CD4-positive, alpha-beta T cell treated with Interleukin-15 for 1 hour (primary cell): ENCODE measurements around the gene SLC23A2.

ENCODE experiments used
- DNase-seq: peaks from one replicate; pipeline ENCODE4 v3.0.0-alpha.2; 2020

Gene SLC23A2

DNA sequence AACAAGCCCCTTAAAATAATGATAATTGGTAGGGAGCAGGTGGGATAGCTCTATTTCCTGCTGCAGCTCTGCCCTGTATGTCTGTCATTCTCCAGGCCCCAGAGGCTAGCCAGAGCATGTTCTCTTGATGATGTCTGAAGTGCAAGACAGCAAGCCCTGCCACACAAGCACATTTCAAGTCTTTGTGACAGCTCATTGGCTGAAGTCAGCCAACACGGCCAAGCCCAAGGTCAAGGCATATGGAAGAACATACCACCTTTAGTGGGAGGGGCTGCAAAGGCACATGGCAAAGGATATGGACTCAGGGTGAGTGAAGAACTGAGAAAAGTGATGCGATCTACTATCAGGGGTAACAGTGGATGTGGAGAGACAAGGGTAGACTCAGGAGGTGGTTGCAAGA is 163.6 kb downstream of the SLC23A2 start:
- DNase-seq: no peak

DNA sequence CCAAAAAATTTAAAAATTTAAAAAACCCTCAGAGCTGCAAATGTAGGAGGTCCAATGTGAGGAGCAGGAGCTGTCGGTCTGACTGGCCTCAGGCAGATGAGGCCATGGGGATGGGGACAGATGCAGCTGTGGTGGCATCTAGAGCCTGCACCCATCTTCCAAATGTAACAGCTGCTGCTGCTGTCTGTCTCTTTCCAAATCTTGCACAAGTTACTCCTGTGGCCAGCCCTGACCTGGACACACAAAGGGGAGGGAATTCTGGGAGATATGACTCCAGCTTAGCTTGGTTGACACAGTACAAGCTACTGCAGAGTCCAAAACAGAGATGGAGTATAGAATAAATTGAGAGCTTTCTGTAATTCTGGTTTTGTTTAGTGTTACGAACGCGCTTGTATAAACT is 164.4 kb downstream of the SLC23A2 start:
- DNase-seq: no peak

DNA sequence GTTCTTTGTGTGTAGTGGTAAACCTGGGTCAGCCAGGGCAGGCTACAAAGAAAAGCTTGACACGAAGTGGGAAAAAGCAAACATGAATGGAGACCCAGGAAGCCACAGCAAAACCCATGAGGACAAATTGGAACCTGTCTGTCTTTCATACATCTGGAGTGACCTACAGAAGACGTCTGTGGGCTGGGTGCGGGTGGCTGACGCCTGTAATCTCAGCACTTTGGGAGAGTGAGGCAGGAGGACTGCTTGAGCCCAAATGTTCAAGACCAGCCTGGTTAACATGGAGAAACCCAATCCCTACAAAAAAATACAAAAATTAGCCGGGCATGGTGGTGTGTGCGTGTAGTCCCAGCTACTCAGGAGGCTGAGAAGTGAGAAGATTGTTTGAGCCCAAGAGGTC is 164.8 kb downstream of the SLC23A2 start:
- DNase-seq: no peak

DNA sequence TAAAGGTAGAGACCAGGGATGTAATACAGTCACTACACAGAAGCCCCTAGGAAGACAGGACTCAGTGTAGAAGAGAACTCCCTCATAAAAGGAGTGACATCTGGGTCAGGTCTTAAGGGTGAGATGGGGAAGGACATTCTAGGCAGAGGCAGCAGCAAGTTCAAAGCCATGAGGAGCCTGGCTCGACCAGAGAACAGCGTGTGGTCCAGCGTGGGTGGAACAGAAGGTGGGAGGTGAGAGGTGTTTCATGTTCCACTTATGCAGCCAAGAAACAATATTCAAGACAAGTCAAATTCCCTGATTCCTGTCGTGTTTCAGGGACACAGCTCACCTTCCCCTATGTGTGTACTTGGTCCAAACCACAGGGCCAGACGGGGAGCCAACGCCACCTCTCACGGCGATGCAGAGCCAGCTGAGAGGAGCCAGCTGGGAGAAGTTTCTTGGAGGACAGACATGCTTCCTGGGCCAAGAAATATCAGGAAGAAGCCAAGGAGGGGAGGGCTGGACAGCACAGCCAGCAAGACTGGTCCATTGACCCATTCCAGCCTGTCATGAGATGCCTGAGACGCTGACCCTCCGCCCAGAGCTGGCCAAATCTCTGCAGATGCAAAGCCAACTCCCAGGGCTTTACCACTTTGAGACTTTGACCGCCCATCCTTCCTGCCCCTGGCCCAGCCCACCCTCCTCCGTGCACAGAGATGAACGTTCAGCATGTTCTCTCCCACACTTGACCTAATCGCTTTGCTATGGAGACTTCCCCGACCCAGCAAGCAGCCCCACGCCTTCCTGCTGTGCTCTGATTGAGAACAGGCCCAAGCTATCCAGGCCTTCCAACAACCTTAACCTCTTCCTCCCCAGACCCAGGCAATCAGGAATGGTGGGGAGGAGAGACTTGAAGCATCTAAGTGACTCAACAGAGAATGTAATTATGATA is 165.8 kb downstream of the SLC23A2 start:
- DNase-seq: no peak

DNA sequence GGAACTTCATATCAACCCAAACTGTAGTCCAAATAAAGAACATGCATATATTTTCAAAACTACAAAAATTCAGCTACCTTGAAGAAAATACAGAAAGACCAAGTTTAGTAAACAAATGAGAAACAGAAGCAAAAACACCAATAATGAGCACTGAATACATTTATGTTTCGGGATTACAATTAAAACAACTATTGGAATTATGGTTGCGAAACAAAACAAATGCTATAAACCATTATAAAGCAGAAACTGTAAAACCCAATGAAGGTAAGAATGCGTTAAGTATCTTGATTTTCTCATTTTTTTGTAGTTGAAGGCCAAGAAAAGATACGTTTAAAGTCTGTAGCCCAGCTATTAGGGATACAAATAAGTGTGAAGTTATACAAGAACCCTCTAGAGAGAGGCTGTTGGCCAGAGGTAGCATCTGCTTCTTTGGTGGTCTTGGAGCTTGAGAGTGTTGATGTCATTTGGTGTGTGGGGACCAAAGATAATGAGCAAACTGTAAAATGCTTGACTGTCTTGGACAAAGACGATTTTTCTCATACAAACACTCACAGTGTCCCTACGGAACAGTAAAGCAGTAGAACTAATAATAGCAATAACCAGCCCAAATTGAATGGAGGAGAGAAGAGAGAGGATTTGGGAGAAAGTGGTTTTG is 168.1 kb downstream of the SLC23A2 start:
- DNase-seq: no peak

DNA sequence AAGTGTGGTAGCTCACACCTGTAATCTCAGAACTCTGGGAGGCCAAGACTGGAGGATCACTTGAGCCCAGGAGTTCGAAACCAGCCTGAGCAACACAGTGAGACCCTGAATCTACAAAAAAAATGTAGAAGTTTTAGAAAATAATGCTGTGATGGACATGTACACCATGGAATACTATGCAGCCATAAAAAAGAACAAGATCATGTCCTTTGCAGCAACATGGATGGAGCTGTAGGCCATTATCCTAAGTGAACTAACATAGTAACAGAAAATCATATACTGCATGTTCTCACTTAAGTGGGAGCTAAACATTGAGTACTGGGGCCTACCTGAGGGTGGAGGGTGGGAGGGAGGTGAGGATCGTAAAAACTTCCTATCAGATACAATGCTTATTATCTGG is 168.8 kb downstream of the SLC23A2 start:
- DNase-seq: no peak

DNA sequence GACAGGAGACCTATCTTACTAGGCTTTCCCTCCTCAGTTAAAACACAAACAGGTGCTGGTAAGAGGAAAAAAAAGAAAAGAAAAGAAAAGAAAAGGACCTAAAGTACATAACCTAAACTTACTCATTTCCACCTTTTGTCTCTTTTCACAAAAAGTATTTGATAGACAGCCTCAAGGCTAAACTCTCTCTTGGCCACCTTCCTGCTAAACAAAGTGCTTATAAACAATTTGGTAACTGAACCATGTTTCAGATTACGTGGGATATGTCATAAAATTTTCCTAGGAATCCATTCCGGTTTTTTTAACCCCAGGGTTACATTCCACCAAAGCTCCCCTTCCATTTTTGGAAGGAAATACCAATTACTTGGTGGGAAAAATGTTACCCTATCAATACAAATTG is 170.6 kb downstream of the SLC23A2 start:
- DNase-seq: no peak

DNA sequence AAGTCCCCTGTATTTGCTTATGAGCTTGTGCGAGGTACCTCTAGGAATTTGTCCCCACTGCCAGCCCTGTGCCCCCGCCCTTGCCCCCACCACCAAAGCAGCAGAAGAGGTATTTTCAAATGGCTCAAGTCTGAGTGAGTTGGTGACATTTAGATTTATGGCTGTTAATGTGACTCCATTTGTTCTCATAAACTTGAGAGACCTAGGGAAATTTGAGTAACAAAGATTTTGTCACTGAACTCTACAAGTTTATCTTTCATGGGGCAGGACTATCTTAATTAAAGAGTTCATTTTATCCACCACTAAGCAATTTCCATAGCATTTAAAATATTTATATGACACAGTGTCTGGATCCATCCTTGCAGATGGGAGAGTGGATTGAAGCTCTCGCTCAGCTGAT is 171.1 kb downstream of the SLC23A2 start:
- no peak for DNase-seq

DNA sequence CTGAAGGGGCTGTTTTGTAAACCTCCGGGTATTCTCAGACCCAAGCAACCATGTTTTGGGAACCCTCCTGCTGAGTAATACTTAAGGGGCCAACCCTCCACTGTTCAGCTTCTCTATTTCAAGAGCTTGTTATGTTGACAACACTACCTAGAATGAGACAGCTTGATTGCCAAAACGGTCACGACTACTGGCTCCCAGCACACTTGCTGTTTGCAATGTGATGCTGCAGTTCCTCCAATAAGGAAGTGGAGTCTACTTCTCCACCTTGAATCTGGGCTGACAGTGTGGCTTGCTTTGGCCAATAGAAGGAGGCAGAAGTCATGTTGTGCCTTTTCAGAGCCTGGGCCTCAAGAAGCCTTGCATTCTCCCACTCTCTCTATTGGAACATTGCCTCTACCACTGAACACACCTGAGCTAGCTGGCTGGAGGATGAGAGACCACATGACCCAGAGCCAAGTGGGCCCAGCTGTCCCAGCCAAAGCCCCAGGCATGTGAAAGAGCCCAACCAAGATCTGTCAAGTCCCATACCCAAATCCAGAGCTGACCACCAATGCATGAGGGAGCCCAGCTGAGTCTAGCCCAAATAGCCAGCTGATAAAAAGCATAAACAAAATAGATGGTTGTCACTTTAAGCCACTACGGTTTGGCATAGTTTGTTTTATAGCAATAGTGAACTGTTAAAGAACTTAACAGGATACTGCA is 171.6 kb downstream of the SLC23A2 start:
- peak; percentile 79 for DNase-seq

DNA sequence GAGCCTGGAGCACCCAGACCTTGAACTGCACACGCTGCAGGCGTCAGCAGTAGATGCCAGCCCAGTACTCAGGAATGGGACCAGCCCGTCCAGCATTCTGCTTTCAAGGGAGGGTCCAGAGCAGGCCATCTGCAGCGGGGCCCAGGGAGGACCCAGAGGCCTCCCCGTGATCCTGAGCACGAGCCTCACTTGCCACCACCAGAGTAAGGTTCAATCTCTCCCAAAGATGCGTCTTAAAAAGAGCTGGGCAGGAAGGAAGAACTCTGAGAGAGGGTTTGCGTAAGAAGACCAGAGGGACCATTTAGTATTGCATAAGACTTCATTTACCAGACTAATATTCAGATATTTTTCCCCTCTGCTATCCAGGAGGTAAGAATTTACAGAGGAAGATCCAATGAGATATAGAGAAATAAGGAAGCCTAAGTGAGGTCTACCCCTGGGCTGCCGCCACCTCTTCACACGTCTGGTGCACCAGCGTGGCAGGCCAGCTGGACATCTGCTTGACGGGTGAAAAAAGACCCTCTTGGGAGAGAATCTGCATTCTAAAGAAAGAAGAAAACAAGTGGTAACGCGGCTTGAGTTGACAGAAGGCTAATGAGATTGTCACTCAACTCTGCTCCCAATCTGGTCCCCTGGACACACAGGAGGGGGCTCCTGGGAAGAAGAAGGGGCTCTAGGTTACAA is 172.3 kb downstream of the SLC23A2 start:
- no peak for DNase-seq

DNA sequence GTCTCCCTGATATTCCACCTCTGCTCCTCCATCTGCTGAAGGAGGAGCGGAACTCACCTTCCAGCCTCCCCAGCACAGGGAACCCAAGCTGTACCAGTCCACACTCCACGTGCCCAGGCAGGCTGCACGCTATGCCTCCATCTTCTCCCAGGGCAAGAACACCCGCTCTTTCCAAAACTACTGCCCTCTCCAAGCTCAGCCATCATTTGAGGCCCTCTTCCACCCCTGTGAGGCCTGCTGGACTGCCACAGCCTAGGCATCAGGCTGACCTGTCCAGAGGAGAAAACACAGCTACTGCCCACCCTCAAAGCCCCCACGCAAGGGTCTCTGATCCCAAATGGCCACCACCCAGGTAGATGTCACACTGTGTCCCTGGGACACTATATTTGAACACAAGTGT is 179.7 kb downstream of the SLC23A2 start:
- DNase-seq: no peak

DNA sequence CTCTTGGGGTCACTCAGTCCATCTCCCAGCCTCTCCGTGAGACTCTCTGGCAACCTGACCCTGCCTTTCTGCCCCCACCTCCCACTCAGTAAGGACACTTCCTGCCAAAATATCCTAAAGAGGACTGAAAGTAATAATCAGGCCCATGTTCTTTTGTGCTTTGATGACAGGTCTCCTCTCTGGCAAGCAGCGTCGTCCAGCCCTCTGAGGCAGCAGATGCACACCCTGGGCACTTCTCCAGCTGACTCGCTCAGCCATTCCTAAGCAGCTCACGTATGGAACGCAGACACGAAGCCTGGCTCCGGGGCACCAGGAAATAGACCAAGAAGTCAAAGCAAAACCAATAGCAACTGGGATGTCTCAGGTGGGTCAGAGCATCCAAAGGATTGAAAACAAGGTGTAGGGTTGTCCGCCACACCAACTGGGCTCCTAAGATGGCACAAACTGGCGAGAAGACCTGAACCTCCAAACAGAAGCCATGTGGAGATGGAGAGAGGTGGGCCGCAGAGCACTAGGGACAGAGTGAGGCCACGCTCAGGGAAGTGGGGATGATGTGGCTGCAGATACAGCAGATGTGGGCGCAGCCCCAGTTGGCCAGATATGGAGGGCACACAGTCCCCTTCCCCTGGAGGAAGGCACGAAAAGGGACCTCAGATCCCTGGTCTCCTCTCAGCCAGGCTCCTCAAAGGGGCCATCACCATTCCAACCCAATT is 180.3 kb downstream of the SLC23A2 start:
- DNase-seq: no peak

DNA sequence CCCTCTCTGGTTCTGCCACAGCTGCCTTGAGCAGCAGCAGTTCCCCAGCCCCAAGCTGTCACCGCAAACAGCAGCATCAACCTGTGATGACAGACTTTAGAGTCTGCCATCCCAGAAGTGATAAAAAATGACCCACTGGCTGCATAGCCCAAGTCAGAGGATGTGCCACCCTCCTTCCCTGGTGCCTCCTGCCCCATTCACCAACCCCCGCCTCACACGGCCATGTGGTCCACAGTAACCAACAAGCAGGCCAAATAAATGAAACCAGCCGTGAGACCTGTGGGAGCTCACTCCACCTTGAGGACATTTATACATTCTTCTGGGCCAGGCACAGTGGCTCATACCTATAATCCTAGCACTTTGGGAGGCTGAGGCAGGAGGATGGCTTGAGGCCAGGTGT is 181.4 kb downstream of the SLC23A2 start:
- no peak for DNase-seq

DNA sequence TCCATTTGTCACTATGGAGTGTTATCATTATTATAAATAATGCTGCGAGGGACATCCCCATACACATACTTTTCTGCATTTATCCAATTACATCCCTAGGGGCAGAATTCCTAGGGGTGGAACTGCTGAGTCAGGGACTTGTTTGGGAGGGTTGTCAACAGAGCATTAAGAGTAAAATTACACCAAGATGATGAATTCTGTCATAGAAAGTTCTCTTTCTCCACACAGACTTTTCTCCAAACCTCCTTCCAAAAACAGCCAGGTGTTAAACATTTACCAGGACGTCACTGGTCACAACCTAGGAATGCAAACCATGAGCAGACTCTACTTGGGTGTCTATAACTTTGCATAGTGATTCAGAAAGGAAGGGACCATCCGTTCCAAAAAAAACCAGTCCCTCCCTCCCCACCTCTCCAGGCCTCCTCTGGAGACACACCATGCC is 184.1 kb downstream of the SLC23A2 start:
- DNase-seq: no peak

DNA sequence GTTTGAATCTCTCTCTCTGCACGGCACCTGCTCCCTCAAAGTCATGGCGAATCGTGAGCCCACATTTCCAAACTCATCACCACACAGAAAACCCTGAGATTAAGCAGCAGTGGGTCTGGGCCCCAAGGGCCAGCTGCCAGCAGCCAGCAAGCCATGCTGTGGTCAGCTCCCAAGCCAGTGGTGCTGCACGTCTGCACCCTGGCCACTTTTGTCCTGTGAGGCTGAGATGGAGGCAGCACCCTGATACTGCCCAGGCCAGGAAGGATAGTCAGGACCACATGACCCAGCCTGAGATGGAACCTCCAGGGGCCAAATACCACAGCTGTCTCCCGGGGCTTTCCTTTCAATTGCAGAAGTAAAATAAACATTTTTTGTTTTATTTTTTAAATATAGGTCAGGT is 185.7 kb downstream of the SLC23A2 start:
- peak; percentile 43 for DNase-seq

DNA sequence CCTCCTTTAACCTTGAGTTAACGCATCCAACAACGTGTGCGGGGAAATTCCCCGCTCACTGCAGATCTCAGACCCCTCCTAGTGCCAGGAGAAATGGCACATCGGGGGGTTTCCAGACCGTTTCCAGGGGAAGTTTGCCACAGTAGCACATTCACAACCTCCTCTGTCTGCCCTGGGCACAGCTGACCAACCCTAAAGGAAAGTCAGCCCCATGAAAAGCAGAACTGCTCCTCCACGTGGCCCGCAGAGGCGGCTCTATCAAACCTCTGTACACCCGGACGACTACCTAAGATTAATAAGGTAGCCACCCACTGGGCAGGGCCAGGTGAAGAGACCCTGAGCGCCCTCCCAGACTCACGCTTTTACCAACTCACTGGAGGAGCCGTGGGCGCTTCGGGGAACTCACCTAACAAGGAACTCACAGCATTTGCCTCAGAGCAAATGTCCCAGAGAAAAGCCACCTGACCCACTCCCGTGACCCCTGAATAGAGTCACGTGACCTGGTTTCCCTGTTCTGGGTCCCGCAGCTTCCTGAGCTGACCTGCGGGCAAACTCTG is 186.5 kb downstream of the SLC23A2 start:
- DNase-seq: peak; percentile 94

DNA sequence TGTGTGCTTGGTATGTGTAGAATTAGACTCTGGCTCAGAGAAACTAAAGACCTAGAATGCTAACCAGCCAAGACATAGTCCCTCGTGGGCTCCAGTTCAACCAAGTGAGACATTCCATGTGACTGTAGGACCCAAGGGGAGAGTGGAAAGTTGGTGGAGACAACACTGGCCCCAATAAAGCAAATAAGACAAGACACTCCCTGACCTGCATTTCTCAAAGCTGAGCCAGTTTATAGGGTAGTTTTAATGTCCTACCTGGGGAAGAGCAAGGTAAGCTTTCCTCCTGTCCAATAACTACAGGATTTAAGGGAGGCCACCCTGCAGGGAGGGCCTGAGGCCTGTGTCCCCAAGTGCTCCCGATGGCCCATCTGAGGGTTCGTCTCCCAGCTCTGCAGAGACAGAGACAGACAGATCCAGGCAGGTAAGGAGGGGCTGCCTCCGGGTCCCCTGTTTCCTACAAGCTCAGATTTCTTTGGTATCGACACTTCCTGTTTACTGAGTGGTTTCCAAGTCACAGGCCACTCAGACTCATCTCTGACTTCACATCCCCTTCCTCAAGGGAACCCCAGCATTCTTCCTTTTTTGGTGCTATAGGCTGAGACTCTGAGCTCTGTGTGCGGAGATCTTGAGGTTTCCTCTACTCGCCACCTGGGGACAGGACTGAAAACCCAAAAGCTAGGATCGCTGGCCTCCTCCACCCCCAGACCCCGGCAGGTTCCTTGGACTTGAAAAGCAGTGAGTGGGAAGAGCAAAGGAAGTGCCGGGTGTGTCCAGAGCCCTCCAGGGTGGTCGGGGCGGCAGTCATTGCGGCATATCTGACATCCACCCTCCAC is 187.2 kb downstream of the SLC23A2 start:
- DNase-seq: peak; percentile 88

DNA sequence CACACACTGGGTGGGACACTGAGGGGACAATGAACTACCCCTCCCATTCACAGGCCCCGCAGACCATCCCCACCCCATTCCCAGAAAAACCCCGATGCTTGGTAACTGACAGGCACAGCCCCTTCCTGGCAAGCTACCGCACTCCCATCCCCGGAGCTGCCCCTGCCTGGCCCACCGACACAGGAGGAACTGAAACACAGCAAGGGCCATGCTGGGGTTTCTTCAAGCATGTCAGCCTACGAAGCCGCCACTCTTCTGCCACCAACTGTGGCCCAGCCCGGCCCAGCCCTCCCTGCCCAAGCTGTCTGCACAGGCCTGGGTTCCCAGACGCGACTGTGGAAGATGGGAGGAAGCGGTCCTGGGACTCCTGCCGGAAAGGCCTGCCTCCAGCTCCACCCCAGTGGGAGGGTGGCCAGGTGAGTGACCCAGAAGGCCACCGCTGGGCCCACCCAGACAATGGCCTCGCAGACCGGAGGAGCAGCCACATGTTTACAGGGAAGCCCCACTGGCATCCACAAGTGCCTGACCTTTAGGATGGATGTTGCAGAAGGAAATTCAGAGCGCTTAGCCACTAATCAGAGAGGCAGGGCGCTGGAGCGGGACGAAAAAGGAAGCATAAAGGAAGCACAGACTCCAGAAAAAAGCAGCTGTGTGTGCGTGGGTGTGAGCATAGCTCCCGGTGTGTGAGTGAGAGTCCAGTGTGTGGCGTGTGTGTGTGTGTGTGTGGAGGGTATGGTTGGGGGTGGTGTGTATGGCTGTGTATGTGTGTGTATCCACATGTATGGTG is 188.0 kb downstream of the SLC23A2 start:
- DNase-seq: peak; percentile 73

DNA sequence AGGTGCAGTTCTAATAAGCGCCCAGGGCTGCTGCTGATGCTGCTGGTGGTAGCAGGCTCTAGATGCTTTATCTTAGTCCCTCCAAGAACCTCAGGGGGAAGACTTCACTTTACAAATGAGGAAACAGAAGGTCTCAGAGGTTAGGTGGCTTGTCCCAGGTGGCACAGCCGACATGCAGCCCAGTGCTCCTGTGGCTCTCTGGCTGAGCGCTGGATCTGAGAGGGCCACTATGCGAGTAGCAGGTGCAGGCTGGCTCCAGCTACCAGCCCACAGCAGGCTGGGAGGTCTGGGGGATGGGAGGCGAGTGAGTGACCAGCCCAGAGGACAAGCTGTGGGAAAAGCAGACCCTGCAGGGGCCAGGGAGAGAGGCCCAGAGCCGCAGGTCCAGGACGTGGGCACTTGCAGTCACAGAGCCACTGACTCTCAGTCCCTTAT is 188.7 kb downstream of the SLC23A2 start:
- DNase-seq: peak; percentile 38

DNA sequence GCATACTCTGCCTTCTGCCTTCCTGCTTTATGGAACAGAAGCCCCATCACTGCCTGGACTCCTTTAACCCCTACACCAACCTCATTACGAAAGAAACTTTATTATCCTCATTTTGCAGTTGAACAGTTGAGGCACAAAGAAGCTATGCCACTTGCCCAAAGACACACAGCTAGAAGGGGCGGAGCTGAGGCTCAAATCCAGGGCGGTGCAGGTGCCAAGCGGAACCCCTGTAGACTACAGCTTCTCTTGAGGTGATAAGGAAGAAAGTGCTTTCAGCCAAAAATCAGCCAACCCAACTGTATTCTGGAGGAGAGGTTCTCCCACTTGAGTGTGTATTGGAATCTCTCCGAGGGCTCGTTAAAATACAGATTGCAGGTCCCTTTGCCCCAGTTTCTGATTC is 189.1 kb downstream of the SLC23A2 start:
- DNase-seq: no peak
